K562 (cell line): ENCODE data around the gene HEXIM2. TPM values are rescaled to one million over a fixed set of nuclear protein-coding genes. Genes with fewer than 3 reads are reported as not detected.

Experiments
- ATAC-seq: fragments of 200-7000 bp; cut with Tn5 transposase; 3 replicates; pipeline ENCODE4 v1.9.1; 2020; ENCODE audit warnings: moderate library complexity
- BruUV-seq: library from RNA; stranded (reverse); fragments of 400-500 nt; replicated peaks from 2 replicates; lab custom pipeline; 2021; lab: Mats Ljungman, UMichigan
- CTCF ChIA-PET: fragments of 300-600 bp; formaldehyde crosslinking; extraction: SDS; loops from one replicate; lab custom pipeline; 2021; ENCODE audit warnings: low intra/inter-chr PET ratio; lab: Yijun Ruan, JAX
- POLR2A ChIA-PET: fragments of 300-600, 350-650 bp; sonication (Branson Sonifier 250); formaldehyde crosslinking; extraction: SDS; loops from one replicate; lab custom pipeline; 2021; ENCODE audit warnings: antibody characterized with exemption, inconsistent platforms; lab: Yijun Ruan, JAX
- DNase-seq, 4 experiments: peaks; one replicate each; pipeline versions ENCODE4 v3.0.0 to v3.0.0-alpha.2; 2011 to 2018; ENCODE audit warnings: low spot score in 3 of 4, mixed read lengths in 3 of 4; ENCODE audit errors: extremely low read depth in 1 of 4
- FAIRE-seq: peaks from 2 replicates; lab custom pipeline; 2011; peaks lifted over from hg19 to GRCh38; lab: Jason Lieb, UNC
- H2AFZ ChIP-seq: 2 replicates; pipeline ENCODE4 v1.6.0; 2011; ENCODE audit warnings: low read depth, low read length, control low read depth, inconsistent platforms
- H3K27ac ChIP-seq: fragments of 200-600 bp; 3 replicates; pipeline ENCODE4 v1.8.0; 2011; ENCODE audit warnings: low read depth, mild to moderate bottlenecking, control low read depth, inconsistent platforms, low read length, moderate library complexity, mixed read lengths; ENCODE audit errors: extremely low read depth
- H3K27me3 ChIP-seq, 2 experiments: fragments of 300-600 bp in 1 of 2; 2 replicates in 1 of 2; 3 replicates in 1 of 2; pipeline versions ENCODE4 v1.6.0 to v1.8.0; 2011; ENCODE audit warnings: inconsistent platforms in 2 of 2, low read length in 2 of 2, mild to moderate bottlenecking in 1 of 2, mixed read lengths in 1 of 2, moderate library complexity in 1 of 2; ENCODE audit not compliant: control insufficient read depth in 2 of 2, insufficient read depth in 2 of 2
- H3K36me3 ChIP-seq: fragments of 300-600 bp; 3 replicates; pipeline ENCODE4 v1.8.0; 2011; ENCODE audit warnings: mild to moderate bottlenecking, low read length, inconsistent platforms; ENCODE audit not compliant: control insufficient read depth, insufficient read depth
- H3K4me1 ChIP-seq, 2 experiments: fragments of 200-600 bp in 1 of 2; replicated peaks in 1 of 2; 2 replicates in 1 of 2; 3 replicates in 1 of 2; pipeline versions ENCODE4 v1.5.1 to v1.8.0; 2011; ENCODE audit warnings: inconsistent platforms in 2 of 2, low read length in 2 of 2, mild to moderate bottlenecking in 1 of 2, mixed read lengths in 1 of 2, moderate library complexity in 1 of 2; ENCODE audit not compliant: control insufficient read depth in 2 of 2, insufficient read depth in 2 of 2
- H3K4me2 ChIP-seq: 2 replicates; pipeline ENCODE4 v1.6.1; 2011; ENCODE audit warnings: low read length, control low read depth, inconsistent platforms, mixed read lengths; ENCODE audit not compliant: insufficient read depth
- H3K4me3 ChIP-seq: fragments of 200-600 bp; sonication (generic), shearing (Covaris generic); 2 replicates; pipeline ENCODE4 v1.5.1; 2016; ENCODE audit warnings: control low read depth, inconsistent platforms
- H3K79me2 ChIP-seq: fragments of 200-600 bp; 3 replicates; pipeline ENCODE4 v1.8.0; 2011; ENCODE audit warnings: low read length, inconsistent platforms; ENCODE audit not compliant: control insufficient read depth, insufficient read depth
- H3K9ac ChIP-seq, 2 experiments: 2 replicates each; pipeline versions ENCODE4 v1.6.0 to v1.6.1; 2011; ENCODE audit warnings: low read depth in 2 of 2, low read length in 2 of 2, control low read depth in 1 of 2, inconsistent platforms in 1 of 2, mild to moderate bottlenecking in 1 of 2, mixed read lengths in 1 of 2; ENCODE audit not compliant: insufficient read depth in 1 of 2
- H3K9me1 ChIP-seq: one replicate; pipeline ENCODE4 v1.6.0; 2011; ENCODE audit warnings: inconsistent platforms, mild to moderate bottlenecking, low read length, moderate library complexity; ENCODE audit not compliant: control insufficient read depth, insufficient read depth
- H3K9me3 ChIP-seq: replicated peaks from 2 replicates; pipeline ENCODE4 v1.5.1; 2011; ENCODE audit warnings: low read depth, low read length, inconsistent platforms; ENCODE audit not compliant: control insufficient read depth, insufficient read depth
- H4K20me1 ChIP-seq: replicated peaks from 2 replicates; pipeline ENCODE4 v1.6.1; 2011; ENCODE audit warnings: low read length, inconsistent platforms, mixed read lengths; ENCODE audit not compliant: control insufficient read depth, insufficient read depth
- BDP1 ChIP-seq: IDR thresholded peaks from 3 replicates; pipeline ENCODE4 v1.6.1; 2011; ENCODE audit not compliant: insufficient read length, insufficient read depth
- MIER1 ChIP-seq: fragments of 450-650 bp; IDR thresholded peaks from 2 replicates; pipeline ENCODE4 v1.6.1; 2016; ENCODE audit warnings: antibody characterized with exemption, mild to moderate bottlenecking, low read depth
- NR0B1 ChIP-seq: fragments of 450-650 bp; IDR thresholded peaks from one replicate; pipeline ENCODE4 v1.6.1; 2018; ENCODE audit warnings: mild to moderate bottlenecking, moderate library complexity; ENCODE audit not compliant: partially characterized antibody
- TCF7L2 ChIP-seq: fragments of 150-350 bp; IDR thresholded peaks from 2 replicates; pipeline ENCODE4 v1.6.1; 2016; ENCODE audit warnings: low read depth, mild to moderate bottlenecking, low read length, moderate library complexity
- TEAD1 ChIP-seq, 2 experiments: fragments of 450-650 bp in 1 of 2; sonication (generic) in 1 of 2; formaldehyde crosslinking; IDR thresholded peaks; 2 replicates each; pipeline versions ENCODE4 v1.4.0 to v1.8.0; 2020 to 2022; ENCODE audit warnings: mild to moderate bottlenecking in 2 of 2, missing genetic modification reagents in 1 of 2
- ZNF121 ChIP-seq: sonication (generic); formaldehyde crosslinking; conservative IDR thresholded peaks from 2 replicates; pipeline ENCODE4 v1.8.0; 2022; ENCODE audit warnings: missing genetic modification reagents
- ZNF324 ChIP-seq: fragments of 250-450 bp; sonication (Bioruptor Pico); IDR thresholded peaks from 2 replicates; pipeline ENCODE4 v1.4.0; 2020; ENCODE audit warnings: mild to moderate bottlenecking
- ZNF740 ChIP-seq, 3 experiments: fragments of 200-800 bp in 1 of 3; sonication (Bioruptor generic) in 1 of 3; sonication (generic) in 1 of 3; formaldehyde crosslinking in 1 of 3; IDR thresholded peaks; 2 replicates each; pipeline versions ENCODE4 v1.6.1 to v1.8.0; 2016 to 2022; ENCODE audit warnings: mild to moderate bottlenecking in 2 of 3, missing compliant biosample characterization in 2 of 3, missing genetic modification characterization in 2 of 3, missing genetic modification reagents in 1 of 3
- WGBS: fragments of 100-300 bp; shearing (Covaris generic); methylation state at CpG from one replicate; pipeline ENCODE4 v1.1.6; 2016; ENCODE audit warnings: low coverage, mixed read lengths; ENCODE audit not compliant: insufficient coverage; ENCODE audit errors: missing lambda C conversion rate; 5-methylcytosine and 5-hydroxymethylcytosine counted together
- in situ Hi-C: fragments of 300-500 bp; cut with MboI; formaldehyde crosslinking; loops from 4 replicates; pipeline ENCODE4 v1.15.0; 2018; ENCODE audit warnings: inconsistent platforms, mixed read lengths
- intact Hi-C: fragments of 100-400 bp; cut with micrococcal nuclease; formaldehyde crosslinking; loops from 2 replicates; pipeline ENCODE4 v1.14.2; 2022
- polyA plus RNA-seq, 8 experiments: library from polyadenylated mRNA; depleted of rRNA in 4 of 8; stranded (reverse) in 5 of 8; unstranded in 3 of 8; fragments of >200 nt; fragmentation: Nextera tagmentation in 2 of 8; fragmentation: Illumina TruSeq in 1 of 8; extraction: Ambion mirVana in 2 of 8; extraction: Trizol in 1 of 8; gene quantifications; 2 replicates each; pipeline versions ENCODE4 v1.2.1 to v1.2.3, GENCODE V29; 2011 to 2014; ENCODE audit warnings: inconsistent platforms in 1 of 8, missing spikeins in 1 of 8
- total RNA-seq, 7 experiments: library from RNA; depleted of rRNA in 6 of 7; stranded (reverse); fragments of >200 nt in 6 of 7; fragmentation: Illumina TruSeq in 2 of 7; extraction: Trizol in 2 of 7; gene quantifications; 2 replicates each; pipeline versions ENCODE4 v1.2.1 to v1.2.3, GENCODE V29; 2011 to 2021; ENCODE audit warnings: low replicate concordance in 1 of 7

Gene HEXIM2
- total and polyA plus RNA-seq, 9 of the 15 experiments (the other 6 are each of a cell fraction or from before 2014, with no cell fraction given) = 0.69 to 3.4 (median 1.1) TPM; not detected in 2

- peak overlapping the region in 1 of 2 experiments; percentile 35; a peak in 1 of 4 replicates for H3K9ac ChIP-seq
- H3K27ac ChIP-seq = no peak overlapping the region
- in situ Hi-C loops (no loop called here), intact Hi-C loops (no loop called here)
- no peaks in the 10 kb centered on the region for H4K20me1 ChIP-seq
- CTCF ChIA-PET = interaction anchor here (0.6 kb wide), 1 partner anchor 292 kb away, joined by 4 read pairs; no protein-coding TSS in a partner anchor
- no peak for FAIRE-seq
- no peak overlapping the region for H2AFZ ChIP-seq
- no peaks in the 10 kb centered on the region for H3K36me3 ChIP-seq
- no peaks in the 10 kb centered on the region for H3K9me1 ChIP-seq
- 67% methylated on average over 20 of the region's 20 CpGs for WGBS
- no peak for DNase-seq
- H3K4me2 ChIP-seq = no peak overlapping the region
- no TSS peak for BruUV-seq
- no peaks in the 10 kb centered on the region for H3K79me2 ChIP-seq
- no peaks in the 10 kb centered on the region for H3K27me3 ChIP-seq
- H3K4me3 ChIP-seq = no peak overlapping the region
- H3K9me3 ChIP-seq = no peaks in the 10 kb centered on the region
- no peak for TF ChIP-seq ZNF324
- TF ChIP-seq ZNF121 (CRISPR knock-in tag) = no peak
- TF ChIP-seq BDP1 = no peak
- TF ChIP-seq MIER1 = no peak
- peak; percentile 9; the same call in 1 of the 2 replicates for TF ChIP-seq ZNF740 (CRISPR knock-in tag; IDR thresholded peaks at IDR 0.05)
- no peak for TF ChIP-seq ZNF740 (tag; IDR thresholded peaks at IDR 0.05)
- no peak for TF ChIP-seq TEAD1 (CRISPR knock-in tag; IDR thresholded peaks at IDR 0.05)
- no peak for TF ChIP-seq NR0B1
- TF ChIP-seq TCF7L2 = no peak
- POLR2A ChIA-PET = interaction anchor here (0.6 to 2.4 kb wide), 8 partner anchors 13 to 341 kb away, joined by 3 to 14 read pairs (median 4); no protein-coding TSS in a partner anchor
- ATAC-seq = no peak
- H3K4me1 ChIP-seq = peaks cover 0 to 40% of the 10 kb centered on the region in 2 experiments; a peak in 3 of 5 replicates
These were observed 43.6 kb upstream of the HEXIM2 start for GRCh38 chr17:45117848-45118646.
